ENCODE results near the gene NTF3. TPM values are rescaled to one million over a fixed set of nuclear protein-coding genes. Genes with fewer than 3 reads are reported as not detected.

NTF3 gene
- total RNA-seq, 3 donors from 2014 or later (not counting 1 experiment from before 2014, with no cell fraction given) = not detected

DNA sequence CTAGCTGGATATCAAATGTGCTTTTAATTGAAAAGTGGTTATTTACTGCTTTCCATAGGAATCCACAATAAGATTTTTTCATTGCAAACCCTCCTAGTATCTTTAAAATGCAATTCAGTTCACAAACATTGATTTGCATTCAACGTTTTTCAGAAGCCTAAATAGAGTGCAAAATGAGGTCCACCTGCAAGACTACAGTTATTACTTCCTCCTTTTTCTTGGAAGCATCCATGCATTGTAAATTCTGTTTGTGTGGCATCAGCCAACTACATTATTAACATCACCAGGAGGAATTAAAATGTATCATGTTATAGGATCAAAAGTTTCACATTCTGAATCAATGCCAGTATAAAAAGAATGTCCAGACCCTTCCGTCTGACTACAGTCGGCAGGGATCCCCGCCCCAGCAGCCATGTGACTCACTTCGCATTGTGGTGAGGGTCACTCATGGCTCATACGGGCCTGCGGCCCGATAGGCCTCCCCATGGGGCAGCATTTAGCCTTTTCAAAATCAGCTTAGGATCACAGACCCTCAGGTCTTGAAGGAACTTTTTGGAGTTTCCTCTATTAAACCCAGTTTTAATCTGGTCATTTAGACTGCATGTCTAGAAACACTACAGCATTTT is 46.3 kb downstream of the NTF3 start:
- Mint-ChIP-seq H3K36me3 (no peaks in the 10 kb centered on the region), H3K4me1 (no peaks in the 10 kb centered on the region), H3K9me3 (no peaks in the 10 kb centered on the region), H3K27me3 (ENCODE audit: low read depth in 2 of 2) (peaks cover 8 to 12% of the 10 kb centered on the region in 2 donors), H3K27ac (no peak overlapping the region), H3K4me3 (no peak overlapping the region)
- Histone ChIP-seq H3K27me3 (ENCODE audit: control insufficient read depth, insufficient read depth, low read length) (no peaks in the 10 kb centered on the region), H3K36me3 (ENCODE audit: control insufficient read depth, insufficient read depth, low read length) (no peaks in the 10 kb centered on the region), H3K4me1 (ENCODE audit: control insufficient read depth, insufficient read depth, low read length) (no peaks in the 10 kb centered on the region), H3K9me3 (ENCODE audit: control insufficient read depth, insufficient read depth, low read length) (no peaks in the 10 kb centered on the region), H3K27ac (ENCODE audit: low read length) (no peak overlapping the region), H3K4me3 (ENCODE audit: low read length) (no peak overlapping the region)
- ATAC-seq (no peak), DNase-seq (no peak)
- WGBS (ENCODE audit: insufficient coverage) = 78% methylated on average over 8 of the region's 8 CpGs
- TF ChIP-seq, protein P1, sequence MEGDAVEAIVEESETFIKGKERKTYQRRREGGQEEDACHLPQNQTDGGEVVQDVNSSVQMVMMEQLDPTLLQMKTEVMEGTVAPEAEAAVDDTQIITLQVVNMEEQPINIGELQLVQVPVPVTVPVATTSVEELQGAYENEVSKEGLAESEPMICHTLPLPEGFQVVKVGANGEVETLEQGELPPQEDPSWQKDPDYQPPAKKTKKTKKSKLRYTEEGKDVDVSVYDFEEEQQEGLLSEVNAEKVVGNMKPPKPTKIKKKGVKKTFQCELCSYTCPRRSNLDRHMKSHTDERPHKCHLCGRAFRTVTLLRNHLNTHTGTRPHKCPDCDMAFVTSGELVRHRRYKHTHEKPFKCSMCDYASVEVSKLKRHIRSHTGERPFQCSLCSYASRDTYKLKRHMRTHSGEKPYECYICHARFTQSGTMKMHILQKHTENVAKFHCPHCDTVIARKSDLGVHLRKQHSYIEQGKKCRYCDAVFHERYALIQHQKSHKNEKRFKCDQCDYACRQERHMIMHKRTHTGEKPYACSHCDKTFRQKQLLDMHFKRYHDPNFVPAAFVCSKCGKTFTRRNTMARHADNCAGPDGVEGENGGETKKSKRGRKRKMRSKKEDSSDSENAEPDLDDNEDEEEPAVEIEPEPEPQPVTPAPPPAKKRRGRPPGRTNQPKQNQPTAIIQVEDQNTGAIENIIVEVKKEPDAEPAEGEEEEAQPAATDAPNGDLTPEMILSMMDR (IDR thresholded peaks at IDR 0.05) = no peak
- intact Hi-C loops (cut with micrococcal nuclease) = no loop called here

DNA sequence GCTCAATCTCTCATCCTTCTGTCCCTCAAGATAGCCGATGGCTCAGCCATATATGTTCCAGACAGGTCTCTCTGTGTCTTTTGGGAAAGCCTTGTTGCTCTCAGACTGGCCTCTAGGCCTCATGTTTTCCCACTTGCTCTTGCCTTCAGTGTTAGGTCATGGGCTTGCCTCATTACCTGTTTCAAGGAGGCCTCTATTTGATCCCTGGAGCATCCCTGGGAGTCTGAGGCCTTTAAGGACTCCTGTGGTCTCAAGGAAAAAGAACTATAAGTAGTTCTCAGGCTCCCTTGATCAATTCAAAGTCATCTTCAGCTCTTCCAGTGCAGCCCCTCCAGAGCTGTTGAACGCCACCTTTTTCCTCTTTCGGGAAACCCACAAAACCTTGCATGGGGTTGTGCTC is 47.9 kb downstream of the NTF3 start:
- ATAC-seq = no peak
- TF ChIP-seq, protein P1 (IDR thresholded peaks at IDR 0.05) = no peak
- no peaks in the 10 kb centered on the region for H3K4me1 Mint-ChIP-seq

DNA sequence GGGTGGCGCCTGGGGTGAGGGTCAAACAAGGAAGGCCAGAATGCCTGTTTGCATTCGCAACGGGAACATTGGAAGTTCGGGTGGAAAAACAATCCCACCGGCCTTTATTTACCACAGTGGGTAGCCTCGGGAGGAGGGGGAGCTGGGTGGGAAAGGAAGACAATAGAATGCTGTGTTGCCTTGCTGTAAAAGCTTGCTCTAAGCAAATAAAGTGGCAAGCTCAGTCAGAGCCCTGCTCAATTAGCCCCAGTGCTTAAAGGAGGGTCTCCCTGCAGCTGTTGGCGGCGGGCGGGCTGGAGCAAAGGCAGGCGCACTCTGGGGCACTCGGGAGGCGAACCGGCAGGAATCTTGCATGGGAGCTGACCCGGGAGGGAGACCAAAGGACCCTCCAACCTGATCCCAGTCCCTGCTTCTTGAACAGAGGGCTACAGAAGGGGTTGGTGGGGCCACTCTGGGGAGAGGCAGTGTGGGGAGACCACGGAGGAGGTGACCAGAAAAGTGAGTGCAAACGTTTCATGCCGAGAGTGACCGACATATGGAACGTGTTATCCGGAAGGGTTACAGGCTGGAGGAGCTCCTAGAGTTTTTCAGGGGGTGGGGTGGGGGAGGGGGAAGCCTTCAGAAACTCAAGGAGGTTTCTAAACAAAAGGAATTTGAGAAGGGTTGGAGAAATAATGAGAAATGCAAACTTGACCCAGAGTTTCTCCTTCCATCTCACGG is 48.5 kb downstream of the NTF3 start:
- Histone ChIP-seq H3K4me1 (ENCODE audit: control insufficient read depth, insufficient read depth, low read length) (no peaks in the 10 kb centered on the region), H3K9me3 (ENCODE audit: control insufficient read depth, insufficient read depth, low read length) (no peaks in the 10 kb centered on the region), H3K36me3 (ENCODE audit: control insufficient read depth, insufficient read depth, low read length) (no peaks in the 10 kb centered on the region), H3K27me3 (ENCODE audit: control insufficient read depth, insufficient read depth, low read length) (no peaks in the 10 kb centered on the region), H3K27ac (ENCODE audit: low read length) (no peak overlapping the region), H3K4me3 (ENCODE audit: low read length) (no peak overlapping the region)
- no peaks in the 10 kb centered on the region for H3K4me1 Mint-ChIP-seq
- intact Hi-C loops (cut with micrococcal nuclease) = no loop called here
- TF ChIP-seq, protein P1 (IDR thresholded peaks at IDR 0.05) = no peak
- H3K36me3 Mint-ChIP-seq = no peaks in the 10 kb centered on the region
- no peak overlapping the region for H3K27ac Mint-ChIP-seq
- H3K4me3 Mint-ChIP-seq = no peak overlapping the region
- H3K27me3 Mint-ChIP-seq (ENCODE audit: low read depth in 2 of 2) = peaks cover 0 to 8% of the 10 kb centered on the region in 2 donors
- WGBS (ENCODE audit: insufficient coverage) = 81% methylated on average over 21 of the region's 21 CpGs
- DNase-seq (no peak), ATAC-seq (no peak)
- no peaks in the 10 kb centered on the region for H3K9me3 Mint-ChIP-seq

More for the DNA sequence above, 47.9 kb downstream of the NTF3 start:
- no peak for DNase-seq
- WGBS (ENCODE audit: insufficient coverage) = 92% methylated on average over 3 of the region's 3 CpGs
- peaks cover 3 to 8% of the 10 kb centered on the region in 2 donors for H3K27me3 Mint-ChIP-seq (ENCODE audit: low read depth in 2 of 2)
- no peaks in the 10 kb centered on the region for H3K36me3 ChIP-seq (ENCODE audit: control insufficient read depth, insufficient read depth, low read length)
- intact Hi-C loops (cut with micrococcal nuclease) = no loop called here
- no peak overlapping the region for H3K27ac Mint-ChIP-seq
- no peak overlapping the region for H3K4me3 Mint-ChIP-seq
- no peak overlapping the region for H3K27ac ChIP-seq (ENCODE audit: low read length)
- H3K27me3 ChIP-seq (ENCODE audit: control insufficient read depth, insufficient read depth, low read length) = no peaks in the 10 kb centered on the region
- no peaks in the 10 kb centered on the region for H3K4me1 ChIP-seq (ENCODE audit: control insufficient read depth, insufficient read depth, low read length)
- no peaks in the 10 kb centered on the region for H3K9me3 ChIP-seq (ENCODE audit: control insufficient read depth, insufficient read depth, low read length)
- H3K4me3 ChIP-seq (ENCODE audit: low read length) = no peak overlapping the region
- no peaks in the 10 kb centered on the region for H3K36me3 Mint-ChIP-seq
- no peaks in the 10 kb centered on the region for H3K9me3 Mint-ChIP-seq

Data from natural killer cell (primary cell).